HEK293 (cell line): ENCODE data around the gene LRRC32.

ENCODE experiments used
- EGR2 ChIP-seq: fragments of 450-650 bp; formaldehyde crosslinking; IDR thresholded peaks from 2 replicates; pipeline ENCODE4 v1.5.1; 2016; ENCODE audit warnings: low read depth, missing biosample characterization, missing genetic modification characterization
- YY1 ChIP-seq: fragments of 450-650 bp; formaldehyde crosslinking; IDR thresholded peaks from 2 replicates; pipeline ENCODE4 v1.5.1; 2018; ENCODE audit warnings: missing biosample characterization, missing genetic modification characterization
- ZBTB1 ChIP-seq: fragments of 450-650 bp; formaldehyde crosslinking; IDR thresholded peaks from 2 replicates; pipeline ENCODE4 v1.5.1; 2016; ENCODE audit warnings: missing biosample characterization, missing genetic modification characterization
- ZBTB8A ChIP-seq: fragments of 450-650 bp; formaldehyde crosslinking; IDR thresholded peaks from 2 replicates; pipeline ENCODE4 v1.5.1; 2016; ENCODE audit warnings: missing biosample characterization, missing genetic modification characterization
- ZFP37 ChIP-seq: fragments of 450-650 bp; formaldehyde crosslinking; IDR thresholded peaks from 2 replicates; pipeline ENCODE4 v1.5.1; 2016; ENCODE audit warnings: missing biosample characterization, missing genetic modification characterization
- ZNF140 ChIP-seq: fragments of 450-650 bp; formaldehyde crosslinking; IDR thresholded peaks from 2 replicates; pipeline ENCODE4 v1.5.1; 2016; ENCODE audit warnings: missing biosample characterization, missing genetic modification characterization
- ZNF629 ChIP-seq: fragments of 450-650 bp; formaldehyde crosslinking; IDR thresholded peaks from 2 replicates; pipeline ENCODE4 v1.5.1; 2017; ENCODE audit warnings: missing biosample characterization, missing genetic modification characterization
- TF ChIP-seq, protein P1 (sequence below): fragments of 450-650 bp; formaldehyde crosslinking; IDR thresholded peaks from 2 replicates; pipeline ENCODE4 v1.5.1; 2016; ENCODE audit warnings: missing biosample characterization, missing genetic modification characterization
- TF ChIP-seq, protein P2 (sequence below): fragments of 450-650 bp; formaldehyde crosslinking; IDR thresholded peaks from 2 replicates; pipeline ENCODE4 v1.5.1; 2016; ENCODE audit warnings: missing biosample characterization, missing genetic modification characterization, low read depth
- TF ChIP-seq, protein P3 (sequence below): fragments of 450-650 bp; formaldehyde crosslinking; IDR thresholded peaks from 2 replicates; pipeline ENCODE4 v1.5.1; 2016; ENCODE audit warnings: missing biosample characterization, missing genetic modification characterization
- TF ChIP-seq, protein P4 (sequence below): fragments of 450-650 bp; formaldehyde crosslinking; IDR thresholded peaks from 2 replicates; pipeline ENCODE4 v1.5.1; 2016; ENCODE audit warnings: missing biosample characterization, missing genetic modification characterization, borderline replicate concordance

DNA sequence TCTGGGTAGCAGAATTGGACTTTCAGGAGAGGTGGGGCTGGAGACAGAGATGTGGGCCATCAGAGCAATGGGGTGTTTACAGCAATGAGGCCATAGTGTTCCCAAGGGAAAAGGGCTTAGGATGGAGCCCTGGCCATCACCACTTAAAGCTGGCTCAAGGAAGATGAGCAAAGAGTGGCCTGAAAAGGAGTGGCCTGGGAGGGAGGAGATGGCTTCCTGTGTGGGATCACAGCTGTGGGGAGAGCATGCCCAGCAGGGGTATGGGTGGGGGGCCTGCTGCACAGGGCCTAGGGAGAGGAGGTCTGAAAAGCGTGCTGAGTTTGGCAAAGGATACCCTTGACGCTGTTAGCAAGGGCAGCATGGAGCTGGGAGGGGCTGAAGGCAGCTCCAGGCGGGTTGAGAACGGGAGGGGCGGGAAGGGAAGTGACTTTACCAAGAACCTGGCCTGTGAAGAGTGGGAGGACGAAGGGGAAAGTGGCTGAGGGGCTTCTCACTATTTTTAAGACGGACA lies 13.9 kb downstream of the LRRC32 start:
- TF ChIP-seq ZBTB1 (tag by site-specific recombination) (no peak), ZNF140 (tag by site-specific recombination) (no peak), ZNF629 (tag by site-specific recombination) (no peak), YY1 (tag by site-specific recombination) (no peak), ZFP37 (tag by site-specific recombination) (no peak), EGR2 (tag by site-specific recombination) (no peak), ZBTB8A (tag by site-specific recombination) (no peak)
- TF ChIP-seq, protein P1, sequence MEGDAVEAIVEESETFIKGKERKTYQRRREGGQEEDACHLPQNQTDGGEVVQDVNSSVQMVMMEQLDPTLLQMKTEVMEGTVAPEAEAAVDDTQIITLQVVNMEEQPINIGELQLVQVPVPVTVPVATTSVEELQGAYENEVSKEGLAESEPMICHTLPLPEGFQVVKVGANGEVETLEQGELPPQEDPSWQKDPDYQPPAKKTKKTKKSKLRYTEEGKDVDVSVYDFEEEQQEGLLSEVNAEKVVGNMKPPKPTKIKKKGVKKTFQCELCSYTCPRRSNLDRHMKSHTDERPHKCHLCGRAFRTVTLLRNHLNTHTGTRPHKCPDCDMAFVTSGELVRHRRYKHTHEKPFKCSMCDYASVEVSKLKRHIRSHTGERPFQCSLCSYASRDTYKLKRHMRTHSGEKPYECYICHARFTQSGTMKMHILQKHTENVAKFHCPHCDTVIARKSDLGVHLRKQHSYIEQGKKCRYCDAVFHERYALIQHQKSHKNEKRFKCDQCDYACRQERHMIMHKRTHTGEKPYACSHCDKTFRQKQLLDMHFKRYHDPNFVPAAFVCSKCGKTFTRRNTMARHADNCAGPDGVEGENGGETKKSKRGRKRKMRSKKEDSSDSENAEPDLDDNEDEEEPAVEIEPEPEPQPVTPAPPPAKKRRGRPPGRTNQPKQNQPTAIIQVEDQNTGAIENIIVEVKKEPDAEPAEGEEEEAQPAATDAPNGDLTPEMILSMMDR, result no peak
- TF ChIP-seq, protein P2, sequence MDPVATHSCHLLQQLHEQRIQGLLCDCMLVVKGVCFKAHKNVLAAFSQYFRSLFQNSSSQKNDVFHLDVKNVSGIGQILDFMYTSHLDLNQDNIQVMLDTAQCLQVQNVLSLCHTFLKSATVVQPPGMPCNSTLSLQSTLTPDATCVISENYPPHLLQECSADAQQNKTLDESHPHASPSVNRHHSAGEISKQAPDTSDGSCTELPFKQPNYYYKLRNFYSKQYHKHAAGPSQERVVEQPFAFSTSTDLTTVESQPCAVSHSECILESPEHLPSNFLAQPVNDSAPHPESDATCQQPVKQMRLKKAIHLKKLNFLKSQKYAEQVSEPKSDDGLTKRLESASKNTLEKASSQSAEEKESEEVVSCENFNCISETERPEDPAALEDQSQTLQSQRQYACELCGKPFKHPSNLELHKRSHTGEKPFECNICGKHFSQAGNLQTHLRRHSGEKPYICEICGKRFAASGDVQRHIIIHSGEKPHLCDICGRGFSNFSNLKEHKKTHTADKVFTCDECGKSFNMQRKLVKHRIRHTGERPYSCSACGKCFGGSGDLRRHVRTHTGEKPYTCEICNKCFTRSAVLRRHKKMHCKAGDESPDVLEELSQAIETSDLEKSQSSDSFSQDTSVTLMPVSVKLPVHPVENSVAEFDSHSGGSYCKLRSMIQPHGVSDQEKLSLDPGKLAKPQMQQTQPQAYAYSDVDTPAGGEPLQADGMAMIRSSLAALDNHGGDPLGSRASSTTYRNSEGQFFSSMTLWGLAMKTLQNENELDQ (tag by site-specific recombination), result no peak
- TF ChIP-seq, protein P3, sequence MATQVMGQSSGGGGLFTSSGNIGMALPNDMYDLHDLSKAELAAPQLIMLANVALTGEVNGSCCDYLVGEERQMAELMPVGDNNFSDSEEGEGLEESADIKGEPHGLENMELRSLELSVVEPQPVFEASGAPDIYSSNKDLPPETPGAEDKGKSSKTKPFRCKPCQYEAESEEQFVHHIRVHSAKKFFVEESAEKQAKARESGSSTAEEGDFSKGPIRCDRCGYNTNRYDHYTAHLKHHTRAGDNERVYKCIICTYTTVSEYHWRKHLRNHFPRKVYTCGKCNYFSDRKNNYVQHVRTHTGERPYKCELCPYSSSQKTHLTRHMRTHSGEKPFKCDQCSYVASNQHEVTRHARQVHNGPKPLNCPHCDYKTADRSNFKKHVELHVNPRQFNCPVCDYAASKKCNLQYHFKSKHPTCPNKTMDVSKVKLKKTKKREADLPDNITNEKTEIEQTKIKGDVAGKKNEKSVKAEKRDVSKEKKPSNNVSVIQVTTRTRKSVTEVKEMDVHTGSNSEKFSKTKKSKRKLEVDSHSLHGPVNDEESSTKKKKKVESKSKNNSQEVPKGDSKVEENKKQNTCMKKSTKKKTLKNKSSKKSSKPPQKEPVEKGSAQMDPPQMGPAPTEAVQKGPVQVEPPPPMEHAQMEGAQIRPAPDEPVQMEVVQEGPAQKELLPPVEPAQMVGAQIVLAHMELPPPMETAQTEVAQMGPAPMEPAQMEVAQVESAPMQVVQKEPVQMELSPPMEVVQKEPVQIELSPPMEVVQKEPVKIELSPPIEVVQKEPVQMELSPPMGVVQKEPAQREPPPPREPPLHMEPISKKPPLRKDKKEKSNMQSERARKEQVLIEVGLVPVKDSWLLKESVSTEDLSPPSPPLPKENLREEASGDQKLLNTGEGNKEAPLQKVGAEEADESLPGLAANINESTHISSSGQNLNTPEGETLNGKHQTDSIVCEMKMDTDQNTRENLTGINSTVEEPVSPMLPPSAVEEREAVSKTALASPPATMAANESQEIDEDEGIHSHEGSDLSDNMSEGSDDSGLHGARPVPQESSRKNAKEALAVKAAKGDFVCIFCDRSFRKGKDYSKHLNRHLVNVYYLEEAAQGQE (tag by site-specific recombination), result no peak
- TF ChIP-seq, protein P4, sequence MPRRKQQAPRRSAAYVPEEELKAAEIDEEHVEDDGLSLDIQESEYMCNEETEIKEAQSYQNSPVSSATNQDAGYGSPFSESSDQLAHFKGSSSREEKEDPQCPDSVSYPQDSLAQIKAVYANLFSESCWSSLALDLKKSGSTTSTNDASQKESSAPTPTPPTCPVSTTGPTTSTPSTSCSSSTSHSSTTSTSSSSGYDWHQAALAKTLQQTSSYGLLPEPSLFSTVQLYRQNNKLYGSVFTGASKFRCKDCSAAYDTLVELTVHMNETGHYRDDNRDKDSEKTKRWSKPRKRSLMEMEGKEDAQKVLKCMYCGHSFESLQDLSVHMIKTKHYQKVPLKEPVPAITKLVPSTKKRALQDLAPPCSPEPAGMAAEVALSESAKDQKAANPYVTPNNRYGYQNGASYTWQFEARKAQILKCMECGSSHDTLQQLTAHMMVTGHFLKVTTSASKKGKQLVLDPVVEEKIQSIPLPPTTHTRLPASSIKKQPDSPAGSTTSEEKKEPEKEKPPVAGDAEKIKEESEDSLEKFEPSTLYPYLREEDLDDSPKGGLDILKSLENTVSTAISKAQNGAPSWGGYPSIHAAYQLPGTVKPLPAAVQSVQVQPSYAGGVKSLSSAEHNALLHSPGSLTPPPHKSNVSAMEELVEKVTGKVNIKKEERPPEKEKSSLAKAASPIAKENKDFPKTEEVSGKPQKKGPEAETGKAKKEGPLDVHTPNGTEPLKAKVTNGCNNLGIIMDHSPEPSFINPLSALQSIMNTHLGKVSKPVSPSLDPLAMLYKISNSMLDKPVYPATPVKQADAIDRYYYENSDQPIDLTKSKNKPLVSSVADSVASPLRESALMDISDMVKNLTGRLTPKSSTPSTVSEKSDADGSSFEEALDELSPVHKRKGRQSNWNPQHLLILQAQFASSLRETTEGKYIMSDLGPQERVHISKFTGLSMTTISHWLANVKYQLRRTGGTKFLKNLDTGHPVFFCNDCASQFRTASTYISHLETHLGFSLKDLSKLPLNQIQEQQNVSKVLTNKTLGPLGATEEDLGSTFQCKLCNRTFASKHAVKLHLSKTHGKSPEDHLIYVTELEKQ (tag by site-specific recombination), result no peak
